Spleen (tissue), 11 donors: Measurements from ENCODE around the gene CDH13. TPM values are rescaled to one million over a fixed set of nuclear protein-coding genes. Genes with fewer than 3 reads are reported as not detected.

ENCODE experiments used
- DNase-seq: peaks from one replicate; pipeline ENCODE4 v3.0.0-alpha.2; 2020
- H3K27ac ChIP-seq, 8 donors: fragments of 200-600 bp; sonication (generic) in 7 of 8; 1 replicate in 4 of 8; 2 replicates in 4 of 8; pipeline versions ENCODE4 v1.5.0 to v1.8.0; 2016 to 2021; ENCODE audit warnings: inconsistent platforms in 4 of 8, mild to moderate bottlenecking in 4 of 8, moderate library complexity in 1 of 8
- H3K27me3 ChIP-seq, 7 donors: fragments of 200-600 bp; sonication (generic) in 6 of 7; replicated peaks in 1 of 7; 1 replicate in 4 of 7; 2 replicates in 3 of 7; pipeline versions ENCODE4 v1.5.0 to v1.8.0; 2016 to 2021; ENCODE audit warnings: inconsistent platforms in 3 of 7, mild to moderate bottlenecking in 1 of 7
- H3K36me3 ChIP-seq, 6 donors: fragments of 200-600 bp; sonication (generic) in 5 of 6; 1 replicate in 4 of 6; 2 replicates in 2 of 6; pipeline versions ENCODE4 v1.5.0 to v1.8.0; 2016 to 2021; ENCODE audit warnings: inconsistent platforms in 2 of 6
- H3K4me1 ChIP-seq, 6 donors: fragments of 200-600 bp; sonication (generic) in 5 of 6; 1 replicate in 3 of 6; 2 replicates in 3 of 6; pipeline versions ENCODE4 v1.5.0 to v1.8.0; 2016 to 2021; ENCODE audit warnings: inconsistent platforms in 3 of 6
- H3K4me3 ChIP-seq, 8 donors: fragments of 200-600 bp; sonication (generic) in 7 of 8; 1 replicate in 4 of 8; 2 replicates in 4 of 8; pipeline versions ENCODE4 v1.5.0 to v1.8.0; 2016 to 2021; ENCODE audit warnings: inconsistent platforms in 4 of 8, mild to moderate bottlenecking in 4 of 8, moderate library complexity in 2 of 8
- H3K9me3 ChIP-seq, 8 donors: fragments of 200-600 bp; sonication (generic) in 7 of 8; 1 replicate in 4 of 8; 2 replicates in 4 of 8; pipeline versions ENCODE4 v1.5.0 to v1.8.0; 2016 to 2021; ENCODE audit warnings: inconsistent platforms in 4 of 8
- CTCF ChIP-seq, 11 experiments: fragments of 200-600 bp in 7 of 11; fragments of 450-650 bp in 4 of 11; sonication (generic) in 4 of 11; IDR thresholded peaks in 8 of 11; conservative IDR thresholded peaks in 3 of 11; 1 replicate in 7 of 11; 2 replicates in 4 of 11; pipeline versions ENCODE4 v1.4.0 to v1.8.0; 2016 to 2021; ENCODE audit warnings: antibody characterized with exemption in 11 of 11, inconsistent platforms in 4 of 11, mild to moderate bottlenecking in 1 of 11
- POLR2A ChIP-seq, 3 donors: fragments of 450-650 bp; IDR thresholded peaks; one replicate each; pipeline ENCODE4 v1.5.1; 2017; ENCODE audit warnings: antibody characterized with exemption in 3 of 3, mild to moderate bottlenecking in 1 of 3
- POLR2AphosphoS5 ChIP-seq, 3 donors: sonication (generic); formaldehyde crosslinking; IDR thresholded peaks; one replicate each; pipeline ENCODE4 v1.5.1; 2017; ENCODE audit warnings: antibody characterized with exemption in 3 of 3
- WGBS, 5 donors: extraction: QIAGEN DNeasy Blood & Tissue Kit in 3 of 5; methylation state at CpG; one replicate each; pipeline versions ENCODE4 v1.1.5 to v1.1.7; 2013 to 2018; 5-methylcytosine and 5-hydroxymethylcytosine counted together
- intact Hi-C: fragments of 100-400 bp; cut with DNase I; formaldehyde crosslinking; loops from one replicate; pipeline ENCODE4 v1.15.0; 2023; ENCODE audit warnings: low total_unique reads
- polyA plus RNA-seq, 3 donors: library from polyadenylated mRNA; stranded (reverse); fragments of 200-250 nt; gene quantifications; one replicate each; pipeline ENCODE4 v1.2.1, GENCODE V29; 2013
- total RNA-seq, 7 donors: library from RNA; depleted of rRNA in 3 of 7; stranded (reverse); fragments of >200 nt in 3 of 7; fragmentation: NEBNext Ultra II Directional in 4 of 7; extraction: Animal tissue kit (Norgen Biotek cat#: 25700) in 4 of 7; gene quantifications; one replicate each; pipeline versions ENCODE4 v1.1.0 to v1.2.1, GENCODE V29; 2016 to 2021
- donor health status: healthy with polysubstance abuse.
- donor health status: DM: no; HTN: no; CAD: no; lungs with moderate emphysema.
- donor health status: DM: no; HTN: no; CAD: no.
- donor health status: Bipolar disorder and iron deficiency.
- donor health status: healthy.
- donor health status: DM: no; HTN: no; CAD: no.
- donor health status: DM: yes; HTN: yes; CAD: no.

Gene CDH13
- total and polyA plus RNA-seq, 10 donors, result 0.13 to 4.6 (median 1.1) TPM

GRCh38 chr16:83622010-83622409 lies 995.2 kb downstream of the CDH13 start:
- TF ChIP-seq CTCF (IDR thresholded peaks at IDR 0.05 in 8 of 11, conservative IDR thresholded peaks at IDR 0.05 in 3 of 11) (no peak), POLR2A (IDR thresholded peaks at IDR 0.05) (no peak), POLR2AphosphoS5 (IDR thresholded peaks at IDR 0.05) (no peak)
- Histone ChIP-seq H3K27ac (no peak overlapping the region), H3K36me3 (no peaks in the 10 kb centered on the region), H3K27me3 (peaks cover 0 to 4% (median 0%) of the 10 kb centered on the region in 7 donors), H3K4me1 (no peaks in the 10 kb centered on the region), H3K9me3 (no peaks in the 10 kb centered on the region), H3K4me3 (no peak overlapping the region)
- DNase-seq, result no peak
- intact Hi-C loops, result no loop called here
- WGBS, 5 donors, result 80 to 90% (median 84%) methylated on average over 7 of the region's 7 CpGs

- H3K4me3 ChIP-seq, result no peak overlapping the region
- intact Hi-C loops, result no loop called here
- no peaks in the 10 kb centered on the region for H3K36me3 ChIP-seq
- H3K9me3 ChIP-seq, result no peaks in the 10 kb centered on the region
- no peak for DNase-seq
- WGBS, 5 donors, result 74 to 87% (median 79%) methylated on average over 17 of the region's 17 CpGs
- H3K4me1 ChIP-seq, result no peaks in the 10 kb centered on the region
- H3K27ac ChIP-seq, result no peak overlapping the region
- TF ChIP-seq POLR2AphosphoS5 (IDR thresholded peaks at IDR 0.05) (no peak), CTCF (IDR thresholded peaks at IDR 0.05 in 8 of 11, conservative IDR thresholded peaks at IDR 0.05 in 3 of 11) (no peak), POLR2A (IDR thresholded peaks at IDR 0.05) (no peak)
- H3K27me3 ChIP-seq, result peaks cover 0 to 1% (median 0%) of the 10 kb centered on the region in 7 donors
Observed at GRCh38 chr16:83623091-83623730, 996.4 kb downstream of the CDH13 start.

- no peak for DNase-seq
- H3K27me3 ChIP-seq, result no peaks in the 10 kb centered on the region
- intact Hi-C loops, result no loop called here
- no peak overlapping the region for H3K27ac ChIP-seq
- H3K36me3 ChIP-seq, result no peaks in the 10 kb centered on the region
- TF ChIP-seq CTCF (IDR thresholded peaks at IDR 0.05 in 8 of 11, conservative IDR thresholded peaks at IDR 0.05 in 3 of 11) (no peak), POLR2A (IDR thresholded peaks at IDR 0.05) (no peak), POLR2AphosphoS5 (IDR thresholded peaks at IDR 0.05) (no peak)
- no peak overlapping the region for H3K4me3 ChIP-seq
- 74 to 84% (median 78%) methylated on average over 6 of the region's 6 CpGs for WGBS, 5 donors
- no peaks in the 10 kb centered on the region for H3K4me1 ChIP-seq
- H3K9me3 ChIP-seq, result no peaks in the 10 kb centered on the region
Observed at GRCh38 chr16:83623892-83624291, 997.1 kb downstream of the CDH13 start.

- H3K36me3 ChIP-seq, result no peaks in the 10 kb centered on the region
- H3K9me3 ChIP-seq, result no peaks in the 10 kb centered on the region
- TF ChIP-seq CTCF (IDR thresholded peaks at IDR 0.05 in 8 of 11, conservative IDR thresholded peaks at IDR 0.05 in 3 of 11), result no peak
- no peak for TF ChIP-seq POLR2AphosphoS5 (IDR thresholded peaks at IDR 0.05)
- no peak for TF ChIP-seq POLR2A (IDR thresholded peaks at IDR 0.05)
- H3K4me1 ChIP-seq, result no peaks in the 10 kb centered on the region
- H3K27ac ChIP-seq, result no peak overlapping the region
- no peak for DNase-seq
- intact Hi-C loops, result no loop called here
- H3K27me3 ChIP-seq, result no peaks in the 10 kb centered on the region
- WGBS, 5 donors, result 85 to 93% (median 88%) methylated on average over 11 of the region's 11 CpGs
- no peak overlapping the region for H3K4me3 ChIP-seq
Observed at GRCh38 chr16:83624429-83625120, 997.8 kb downstream of the CDH13 start.
